GM21367 (cell line): ENCODE measurements around the gene IGFLR1.

Experiments
- ATAC-seq: cut with Tn5 transposase; IDR thresholded peaks from one replicate; pipeline ENCODE4 v1.9.1; 2021; ENCODE audit not compliant: unreplicated experiment

Gene IGFLR1

GRCh38 chr19:35742121-35742724 lies at the start of gene IGFLR1:
IGFLR1 (minus strand) TSS chr19:35742452; CDS start chr19:35741180, 1,272 bp downstream.
- no peak for ATAC-seq

GRCh38 chr19:35791814-35792279 lies 49.6 kb upstream of the IGFLR1 start:
- ATAC-seq = no peak

GRCh38 chr19:35790981-35791813 lies 48.9 kb upstream of the IGFLR1 start:
- ATAC-seq = no peak

GRCh38 chr19:35789978-35790944 lies 48.0 kb upstream of the IGFLR1 start:
- ATAC-seq = no peak

GRCh38 chr19:35789195-35789977 lies 47.1 kb upstream of the IGFLR1 start:
- ATAC-seq = no peak

- ATAC-seq = no peak
These were observed 46.1 kb upstream of the IGFLR1 start for GRCh38 chr19:35788205-35788960.

GRCh38 chr19:35787227-35787799 lies 45.1 kb upstream of the IGFLR1 start:
- no peak for ATAC-seq

- ATAC-seq = no peak
These were observed 44.3 kb upstream of the IGFLR1 start for GRCh38 chr19:35786299-35787160.

GRCh38 chr19:35785339-35785627 lies 43.0 kb upstream of the IGFLR1 start:
- no peak for ATAC-seq

- no peak for ATAC-seq
These were observed 42.5 kb upstream of the IGFLR1 start for GRCh38 chr19:35784503-35785338.

GRCh38 chr19:35783469-35784434 lies 41.5 kb upstream of the IGFLR1 start:
- ATAC-seq = no peak

- ATAC-seq = no peak
These were observed 40.3 kb upstream of the IGFLR1 start for GRCh38 chr19:35782589-35782988.

- ATAC-seq = no peak
These were observed 39.4 kb upstream of the IGFLR1 start for GRCh38 chr19:35781650-35782049.

- ATAC-seq = no peak
These were observed 38.5 kb upstream of the IGFLR1 start for GRCh38 chr19:35780717-35781116.

GRCh38 chr19:35780058-35780457 lies 37.8 kb upstream of the IGFLR1 start:
- no peak for ATAC-seq

- no peak for ATAC-seq
These were observed 36.8 kb upstream of the IGFLR1 start for GRCh38 chr19:35779033-35779432.

- ATAC-seq = no peak
These were observed 35.7 kb upstream of the IGFLR1 start for GRCh38 chr19:35777961-35778360.
